T-helper 22 cell (primary cell): ENCODE results near the gene PCGF5.
"Not testable (repeated sequence)": the region's sequence is repeated elsewhere in the genome, so short reads cannot be mapped to it uniquely, and the experiment has no call there.

ENCODE experiments used
- DNase-seq: peaks from one replicate; pipeline ENCODE4 v3.0.0-alpha.2; 2020; ENCODE audit warnings: low read depth

Gene PCGF5

GRCh38 chr10:91286572-91286971 is 66.1 kb downstream of the PCGF5 start:
- DNase-seq, result no peak

GRCh38 chr10:91287276-91287675 is 66.8 kb downstream of the PCGF5 start:
- DNase-seq, result no peak

- DNase-seq, result no peak
Observed at GRCh38 chr10:91287912-91288311, 67.4 kb downstream of the PCGF5 start.

GRCh38 chr10:91289305-91289704 is 68.8 kb downstream of the PCGF5 start:
- no peak for DNase-seq

- no peak for DNase-seq
Observed at GRCh38 chr10:91290607-91291006, 70.1 kb downstream of the PCGF5 start.

GRCh38 chr10:91294134-91294906 is 73.9 kb downstream of the PCGF5 start:
- no peak for DNase-seq

GRCh38 chr10:91295346-91295745 is 74.9 kb downstream of the PCGF5 start:
- DNase-seq, result no peak

GRCh38 chr10:91296471-91296870 is 76.0 kb downstream of the PCGF5 start:
- no peak for DNase-seq

- DNase-seq, result peak; percentile 43
Observed at GRCh38 chr10:91298224-91298871, 77.9 kb downstream of the PCGF5 start.

- no peak for DNase-seq
Observed at GRCh38 chr10:91299999-91300575, 79.6 kb downstream of the PCGF5 start.

GRCh38 chr10:91302946-91303345 is 82.5 kb downstream of the PCGF5 start:
- not testable (repeated sequence) for DNase-seq

GRCh38 chr10:91305979-91306378 is 85.5 kb downstream of the PCGF5 start:
- not testable (repeated sequence) for DNase-seq

GRCh38 chr10:91307489-91307888 is 87.0 kb downstream of the PCGF5 start:
- DNase-seq, result no peak

GRCh38 chr10:91309711-91310110 is 89.2 kb downstream of the PCGF5 start:
- no peak for DNase-seq

GRCh38 chr10:91311601-91312381 is 91.3 kb downstream of the PCGF5 start:
- no peak for DNase-seq

- no peak for DNase-seq
Observed at GRCh38 chr10:91312382-91312733, 91.9 kb downstream of the PCGF5 start.

- no peak for DNase-seq
Observed at GRCh38 chr10:91313796-91314485, 93.5 kb downstream of the PCGF5 start.

GRCh38 chr10:91316486-91316885 is 96.0 kb downstream of the PCGF5 start:
- no peak for DNase-seq

- DNase-seq, result no peak
Observed at GRCh38 chr10:91317541-91317940, 97.1 kb downstream of the PCGF5 start.

GRCh38 chr10:91319336-91319735 is 98.9 kb downstream of the PCGF5 start:
- no peak for DNase-seq

- DNase-seq, result not testable (repeated sequence)
Observed at GRCh38 chr10:91323293-91323905, 102.9 kb downstream of the PCGF5 start.
